K562 treated with DMSO at 1 percent for 24 hours (cell line): ENCODE results near the gene MYEF2. TPM values are rescaled to one million over a fixed set of nuclear protein-coding genes. Genes with fewer than 3 reads are reported as not detected.

Experiments
- total RNA-seq: library from RNA; unstranded; fragments of 300-600 nt; gene quantifications from 2 replicates; pipeline ENCODE4 v1.2.3, GENCODE V29; 2022; ENCODE audit warnings: low read depth; ENCODE audit not compliant: insufficient read depth

Gene MYEF2
- 1.4 and 4.1 TPM in 2 replicates for total RNA-seq

GRCh38 chr15:48177766-48178647 is at the start of gene MYEF2:
TSS of gene MYEF2 (minus strand) at chr15:48178295. CDS start at chr15:48178237, 58 bp downstream.

DNA sequence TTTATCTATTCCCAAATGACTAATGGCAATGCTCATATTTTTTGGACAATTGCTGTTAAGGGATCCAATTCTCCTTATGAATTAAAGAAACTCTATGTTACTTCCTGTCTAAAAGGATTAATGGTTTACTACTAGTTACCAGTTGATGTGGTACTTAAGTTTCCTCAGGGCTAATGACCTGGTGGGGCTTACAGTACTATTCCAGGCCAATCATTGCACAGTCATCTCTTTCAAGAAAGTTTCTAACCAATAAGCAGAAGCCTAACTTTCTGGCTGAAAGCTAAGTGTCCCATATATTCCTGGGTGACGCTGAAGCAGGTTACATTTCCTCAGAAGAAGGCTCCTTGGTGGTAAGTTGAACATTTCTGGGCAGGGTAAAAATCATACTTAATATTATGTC is 27.9 kb upstream of the MYEF2 start, which contains the start of gene SLC12A1:
Gene SLC12A1, plus strand, starts transcription at position 322 of the 400 bp plus-strand sequence. CDS start 1,418 bp downstream, outside the sequence.

GRCh38 chr15:48191574-48192225 is 13.6 kb upstream of the MYEF2 start, which contains the start of gene CTXN2:
TSS of gene CTXN2 (plus strand) at chr15:48191665. CDS start at chr15:48201301, 9,636 bp downstream.

GRCh38 chr15:48120745-48121144 is 57.4 kb downstream of the MYEF2 start, which contains the start of gene SLC24A5:
TSS of gene SLC24A5 (plus strand) at chr15:48120990. CDS start at chr15:48121045, 55 bp downstream.

Other genes with a start within 250 kb of the MYEF2 start
- not detected in 2 replicates for gene SLC24A5, start 57.3 kb downstream of the MYEF2 start, total RNA-seq
- not detected in 2 replicates for gene CTXN2, start 13.4 kb upstream of the MYEF2 start, total RNA-seq
- not detected in 2 replicates for gene SLC12A1, start 28.0 kb upstream of the MYEF2 start, total RNA-seq
- 76.5 and 82.5 TPM in 2 replicates for gene DUT, start 153.1 kb upstream of the MYEF2 start, total RNA-seq